Muscle layer of colon (tissue), 2 donors: ENCODE results near the gene AMT.

Source experiments
- H3K27ac ChIP-seq: one replicate; pipeline ENCODE4 v1.7.0; 2013; ENCODE audit warnings: low read depth, mild to moderate bottlenecking, low read length, moderate library complexity
- H3K27me3 ChIP-seq, 2 donors: one replicate each; pipeline ENCODE4 v1.7.0; 2013; ENCODE audit warnings: low read length in 2 of 2, mild to moderate bottlenecking in 2 of 2; ENCODE audit not compliant: insufficient read depth in 2 of 2, control insufficient read depth in 1 of 2
- H3K36me3 ChIP-seq: one replicate; pipeline ENCODE4 v1.7.0; 2013; ENCODE audit warnings: mild to moderate bottlenecking, low read length; ENCODE audit not compliant: insufficient read depth
- H3K4me1 ChIP-seq: one replicate; pipeline ENCODE4 v1.7.0; 2013; ENCODE audit warnings: mild to moderate bottlenecking, low read length; ENCODE audit not compliant: insufficient read depth
- H3K4me3 ChIP-seq, 2 donors: one replicate each; pipeline ENCODE4 v1.7.0; 2013; ENCODE audit warnings: low read length in 2 of 2, low read depth in 1 of 2, mild to moderate bottlenecking in 1 of 2, moderate library complexity in 1 of 2
- H3K9ac ChIP-seq: one replicate; pipeline ENCODE4 v1.7.0; 2013; ENCODE audit warnings: low read length
- H3K9me3 ChIP-seq: one replicate; pipeline ENCODE4 v1.7.0; 2013; ENCODE audit warnings: mild to moderate bottlenecking, low read length
- donor health status: abdominal sarcoma.
- donor health status: Adenocarcinoma of cecum.

The AMT gene

GRCh38 chr3:49385617-49386016 lies 36.7 kb downstream of the AMT start:
- Histone ChIP-seq H3K27me3 (no peaks in the 10 kb centered on the region), H3K36me3 (no peaks in the 10 kb centered on the region), H3K9me3 (no peaks in the 10 kb centered on the region), H3K4me1 (peaks cover 20% of the 10 kb centered on the region), H3K27ac (no peak overlapping the region), H3K9ac (no peak overlapping the region), H3K4me3 (no peak overlapping the region)

- Histone ChIP-seq H3K27ac (no peak overlapping the region), H3K27me3 (no peaks in the 10 kb centered on the region), H3K36me3 (no peaks in the 10 kb centered on the region), H3K9me3 (no peaks in the 10 kb centered on the region), H3K4me1 (peaks cover 26% of the 10 kb centered on the region), H3K4me3 (no peak overlapping the region), H3K9ac (no peak overlapping the region)
Observed at GRCh38 chr3:49383387-49383786, 38.9 kb downstream of the AMT start.

- no peak overlapping the region for H3K9ac ChIP-seq
- H3K4me1 ChIP-seq, result peaks cover 7% of the 10 kb centered on the region
- H3K27me3 ChIP-seq, result no peaks in the 10 kb centered on the region
- H3K36me3 ChIP-seq, result peaks cover 10% of the 10 kb centered on the region
- no peak overlapping the region for H3K27ac ChIP-seq
- no peak overlapping the region for H3K4me3 ChIP-seq
- no peaks in the 10 kb centered on the region for H3K9me3 ChIP-seq
Observed at GRCh38 chr3:49378249-49378895, 43.9 kb downstream of the AMT start.

- no peaks in the 10 kb centered on the region for H3K27me3 ChIP-seq
- H3K36me3 ChIP-seq, result peaks cover 19% of the 10 kb centered on the region
- no peak overlapping the region for H3K27ac ChIP-seq
- no peak overlapping the region for H3K9ac ChIP-seq
- H3K9me3 ChIP-seq, result no peaks in the 10 kb centered on the region
- no peak overlapping the region for H3K4me3 ChIP-seq
- H3K4me1 ChIP-seq, result peaks cover 7% of the 10 kb centered on the region
Observed at GRCh38 chr3:49377483-49377882, 44.8 kb downstream of the AMT start.

DNA sequence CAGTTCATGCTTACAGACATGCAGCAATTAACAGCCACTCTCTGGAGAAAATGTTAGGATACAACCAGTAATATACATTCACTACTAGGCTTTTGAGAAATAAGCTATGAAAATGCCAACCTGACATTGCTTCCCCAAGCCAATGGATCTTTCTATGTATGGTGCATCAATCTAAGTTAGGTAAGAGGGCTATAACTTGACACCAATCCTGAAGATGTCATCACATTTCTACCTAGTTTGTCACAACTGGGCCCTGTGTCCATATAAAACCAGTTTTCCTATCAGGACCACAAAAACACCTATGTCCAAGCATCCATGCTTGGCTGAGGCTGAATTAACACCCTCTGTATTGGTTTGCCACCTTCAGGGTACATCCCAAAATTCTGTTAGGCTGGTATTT lies 50.3 kb downstream of the AMT start:
- Histone ChIP-seq H3K36me3 (peaks cover 43% of the 10 kb centered on the region), H3K27me3 (no peaks in the 10 kb centered on the region), H3K9ac (no peak overlapping the region), H3K4me1 (peaks cover 6% of the 10 kb centered on the region), H3K9me3 (no peaks in the 10 kb centered on the region), H3K27ac (no peak overlapping the region), H3K4me3 (no peak overlapping the region)

DNA sequence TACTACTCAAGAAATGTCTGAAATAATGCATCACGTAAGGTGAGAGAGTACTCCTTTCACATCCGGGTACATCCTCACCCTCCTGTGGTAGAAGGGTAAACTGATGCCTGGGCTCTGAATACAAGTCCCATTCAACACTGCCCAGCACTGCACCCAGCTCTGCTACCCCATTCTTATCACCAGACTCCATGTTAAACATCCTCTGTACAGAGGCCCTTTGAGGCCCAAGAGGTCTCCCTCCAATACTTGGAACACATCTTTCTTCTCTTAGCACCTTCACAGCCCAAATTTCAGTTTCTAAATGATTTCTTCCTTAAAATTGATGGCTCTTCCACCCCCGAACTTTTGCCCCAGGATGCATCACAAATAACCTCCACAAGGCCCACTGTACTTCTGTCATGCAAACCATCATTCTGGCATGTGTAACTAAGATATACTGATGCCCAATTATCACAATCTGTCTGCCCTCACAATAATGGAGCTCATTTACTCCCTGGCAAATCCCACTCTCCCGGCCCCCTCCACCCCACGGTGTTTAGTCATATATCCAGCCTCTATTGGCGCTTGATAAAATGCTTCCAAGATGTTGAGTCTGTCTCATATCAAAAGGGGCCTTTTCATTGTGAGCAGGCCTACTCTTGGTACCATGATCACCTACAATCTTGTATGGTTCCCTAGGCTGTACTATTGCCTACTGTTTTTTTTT lies 51.5 kb downstream of the AMT start:
- Histone ChIP-seq H3K27ac (no peak overlapping the region), H3K27me3 (no peaks in the 10 kb centered on the region), H3K4me1 (peaks cover 6% of the 10 kb centered on the region), H3K9me3 (no peaks in the 10 kb centered on the region), H3K4me3 (no peak overlapping the region), H3K36me3 (peaks cover 50% of the 10 kb centered on the region), H3K9ac (no peak overlapping the region)
